Activated naive CD8-positive, alpha-beta T cell treated with anti-CD3 and anti-CD28 coated beads, Interleukin-2, amount 50 U/mL, for 16 hours (primary cell): ENCODE results near the gene UBE2G2.

Experiments
- DNase-seq: peaks from one replicate; pipeline ENCODE4 v3.0.0-alpha.2; 2020; ENCODE audit warnings: low read depth, low spot score

Gene UBE2G2

DNA sequence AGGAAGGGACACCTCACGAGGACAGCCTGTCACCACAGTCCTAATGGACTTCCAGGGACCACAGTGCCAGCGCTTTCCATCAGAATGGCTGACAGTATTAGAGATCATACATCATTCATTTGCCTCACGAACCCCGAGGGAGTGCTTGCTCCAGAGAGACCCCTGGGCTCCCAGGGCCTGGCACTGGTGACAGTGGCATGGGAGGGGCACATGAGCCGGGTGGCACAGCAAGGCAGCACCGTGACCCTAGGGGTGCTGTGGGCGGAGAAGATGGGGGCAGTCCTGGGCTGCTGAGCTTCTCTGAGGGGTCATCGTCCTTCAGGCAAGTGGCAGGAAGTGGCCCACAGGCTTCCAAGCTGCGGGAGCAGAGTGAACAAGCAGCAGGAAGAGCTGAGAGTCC, 73.9 kb downstream of the UBE2G2 start:
- no peak for DNase-seq

DNA sequence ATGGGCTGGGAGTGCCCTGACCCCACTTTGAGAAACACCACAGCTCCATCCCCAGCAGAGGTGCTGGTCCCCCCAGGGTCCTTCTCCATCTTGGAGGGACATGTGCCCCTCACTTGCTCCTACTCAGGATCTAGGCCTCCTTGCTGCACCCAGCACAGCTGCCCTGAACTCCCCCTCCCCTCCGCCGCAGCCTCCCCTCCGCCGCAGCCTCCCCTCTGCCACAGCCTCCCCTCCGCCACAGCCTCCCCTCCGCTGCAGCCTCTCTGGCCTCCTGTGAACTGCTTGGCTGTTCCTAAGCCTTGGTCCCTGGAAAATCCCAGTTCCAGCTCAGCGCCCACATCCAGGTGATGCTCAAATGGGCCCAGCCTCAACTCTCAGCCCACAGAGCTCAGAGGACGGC, 74.3 kb downstream of the UBE2G2 start:
- DNase-seq: no peak

DNA sequence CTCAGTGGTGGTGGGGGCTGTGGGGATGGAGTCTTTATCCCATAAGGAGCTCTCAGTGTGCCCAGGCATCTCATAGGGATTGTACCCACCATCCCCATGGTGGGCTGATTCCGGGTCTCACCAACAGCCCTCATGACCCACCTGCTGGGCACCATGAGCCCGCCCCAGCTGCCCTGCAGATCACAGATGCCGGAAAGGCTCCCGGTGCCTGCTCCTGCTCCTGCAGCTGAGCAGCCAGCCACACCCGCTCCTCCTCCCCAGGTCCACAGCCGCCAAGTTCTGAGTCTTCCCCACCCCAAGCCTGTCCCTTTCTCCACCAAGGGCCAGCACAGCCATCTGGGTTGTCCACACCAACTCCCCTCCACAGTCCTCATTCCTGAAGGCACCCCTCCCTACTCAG, 74.8 kb downstream of the UBE2G2 start:
- DNase-seq: no peak

DNA sequence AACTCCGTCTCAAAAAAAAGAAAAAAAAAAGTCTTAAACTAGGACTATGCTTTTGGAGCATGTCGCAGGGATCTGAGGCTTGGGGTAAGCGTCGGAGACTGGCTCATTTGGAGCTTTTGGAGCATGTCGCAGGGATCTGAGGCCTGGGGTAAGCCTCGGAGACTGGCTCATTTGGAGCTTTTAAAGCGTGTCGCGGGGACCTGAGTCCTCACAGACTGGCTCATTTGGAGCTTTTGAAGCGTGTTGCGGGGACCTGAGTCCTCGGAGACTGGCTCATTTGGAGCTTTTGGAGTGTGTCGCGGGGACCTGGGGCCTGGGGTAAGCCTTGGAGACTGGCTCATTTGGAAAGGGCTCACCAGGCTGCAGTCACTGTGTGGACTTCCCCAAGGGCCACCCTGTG, 76.7 kb downstream of the UBE2G2 start:
- DNase-seq: no peak

DNA sequence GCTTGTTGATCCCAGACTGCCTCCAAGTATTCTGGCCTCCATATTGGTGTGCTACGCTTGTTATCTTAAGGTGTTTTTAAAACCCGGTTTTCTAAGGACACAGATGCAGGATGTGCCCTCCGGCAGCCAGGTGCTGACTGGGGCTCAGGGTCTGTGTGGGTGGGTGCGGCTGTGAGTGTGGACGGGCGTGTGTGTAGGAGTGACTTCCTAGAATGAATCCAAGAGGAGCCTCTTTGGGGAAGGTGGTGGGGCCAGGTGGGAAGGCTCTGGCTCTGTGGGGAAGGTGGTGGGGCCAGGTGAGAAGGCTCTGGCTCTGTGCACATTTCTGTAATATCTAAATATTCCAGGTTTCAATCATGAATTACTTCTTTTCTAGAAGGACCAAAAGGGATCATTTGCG, 77.4 kb downstream of the UBE2G2 start:
- DNase-seq: no peak

DNA sequence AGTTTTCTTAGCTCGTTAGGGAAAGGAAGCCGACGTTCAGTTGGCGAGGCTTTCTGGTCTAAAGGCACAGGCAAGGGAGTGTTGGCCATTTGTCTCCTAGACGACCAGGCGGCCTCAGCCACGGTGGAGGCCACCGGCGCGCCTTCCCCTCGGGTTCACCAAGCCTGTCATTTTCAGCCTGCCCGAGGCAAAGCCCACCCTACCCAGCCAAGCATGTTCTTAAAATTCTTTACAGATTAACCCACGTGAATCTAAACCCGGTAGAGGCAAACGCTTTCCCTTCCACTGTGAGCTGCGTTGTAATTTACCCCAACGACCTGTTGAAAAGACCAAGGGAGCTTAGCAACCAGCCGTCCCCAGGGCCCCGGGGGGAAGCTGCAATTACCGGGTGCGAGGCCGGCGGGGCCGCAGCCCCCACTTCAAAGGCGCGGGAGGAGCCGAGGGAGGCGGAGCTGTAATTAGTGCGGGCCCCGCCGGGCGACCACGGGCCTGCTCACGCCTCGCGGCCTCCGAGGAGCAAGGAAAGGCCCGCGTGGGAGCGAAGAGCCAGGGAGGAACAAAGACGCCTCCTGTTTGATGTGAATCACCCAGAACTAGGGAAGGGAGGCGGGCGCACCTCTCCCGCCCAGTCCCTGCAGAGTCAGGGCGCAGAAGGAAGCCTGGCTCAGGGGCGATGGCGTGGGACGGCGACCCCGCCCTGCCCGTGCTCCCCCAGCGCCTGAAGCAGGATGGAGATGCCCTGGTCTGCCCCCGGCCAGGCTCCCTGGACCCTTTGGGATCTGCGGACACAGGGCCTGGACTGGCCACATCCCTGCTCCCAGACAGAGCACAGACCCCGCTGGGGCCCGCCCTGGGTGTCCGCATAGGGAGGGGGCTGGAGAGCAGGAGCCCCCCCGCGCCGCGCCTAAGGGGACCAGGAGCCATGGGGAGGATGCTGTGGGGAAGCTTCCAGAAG, 78.2 kb downstream of the UBE2G2 start:
- no peak for DNase-seq

DNA sequence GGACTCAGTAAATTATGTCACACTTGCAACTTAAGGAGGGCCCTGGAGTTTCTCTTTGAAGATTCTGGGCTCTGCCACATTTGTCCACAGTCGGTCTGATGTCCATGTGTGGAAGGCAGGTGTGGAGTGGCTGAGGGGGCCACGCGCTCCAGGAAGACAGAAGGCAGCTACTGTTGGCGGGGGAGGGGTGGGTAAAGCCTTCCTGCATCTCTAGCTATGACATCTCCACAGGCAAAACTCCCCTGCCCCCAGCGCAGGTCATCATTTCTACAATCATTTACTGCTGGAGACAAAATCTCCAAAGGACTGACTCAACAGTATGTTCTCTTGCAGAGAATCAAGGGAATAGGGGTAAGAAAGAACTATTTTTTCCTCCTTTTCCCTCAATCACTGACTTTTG, 78.9 kb downstream of the UBE2G2 start:
- DNase-seq: no peak

DNA sequence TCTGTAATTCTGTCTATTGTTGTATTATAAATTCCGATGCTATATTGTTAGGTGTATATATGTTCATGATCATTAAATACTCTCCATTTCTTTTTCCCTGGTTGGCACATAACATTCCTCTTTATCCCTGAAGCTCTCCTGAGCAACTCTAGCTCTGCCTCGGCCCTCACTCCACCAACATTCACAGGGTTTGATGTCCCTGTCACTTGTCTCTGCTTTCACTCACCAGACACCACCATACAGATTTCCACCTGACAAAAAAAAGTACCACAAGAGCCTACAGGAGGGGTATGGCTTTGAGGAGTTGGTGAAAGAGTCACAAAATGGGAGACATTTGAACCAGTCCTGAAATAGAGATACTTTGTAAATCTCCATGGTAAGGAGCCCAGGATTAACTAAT, 81.5 kb downstream of the UBE2G2 start:
- DNase-seq: no peak
